IPS-15b (cell line): ENCODE data around the gene NPAS2.

ENCODE experiments used
- H3K27me3 ChIP-seq: one replicate; pipeline ENCODE4 v1.6.1; 2013; ENCODE audit warnings: low read length; ENCODE audit not compliant: control insufficient read depth, insufficient read depth
- H3K36me3 ChIP-seq: one replicate; pipeline ENCODE4 v1.6.1; 2013; ENCODE audit warnings: low read length; ENCODE audit not compliant: control insufficient read depth, insufficient read depth
- H3K4me1 ChIP-seq: one replicate; pipeline ENCODE4 v1.6.1; 2013; ENCODE audit warnings: mild to moderate bottlenecking, low read length; ENCODE audit not compliant: control insufficient read depth, insufficient read depth
- H3K4me3 ChIP-seq: one replicate; pipeline ENCODE4 v1.5.1; 2013; ENCODE audit warnings: low read depth, low read length
- H3K9ac ChIP-seq: one replicate; pipeline ENCODE4 v1.6.1; 2013; ENCODE audit warnings: low read depth, mild to moderate bottlenecking, low read length
- H3K9me3 ChIP-seq: one replicate; pipeline ENCODE4 v1.6.1; 2013; ENCODE audit warnings: mild to moderate bottlenecking, low read length; ENCODE audit not compliant: control insufficient read depth, insufficient read depth

The NPAS2 gene

DNA sequence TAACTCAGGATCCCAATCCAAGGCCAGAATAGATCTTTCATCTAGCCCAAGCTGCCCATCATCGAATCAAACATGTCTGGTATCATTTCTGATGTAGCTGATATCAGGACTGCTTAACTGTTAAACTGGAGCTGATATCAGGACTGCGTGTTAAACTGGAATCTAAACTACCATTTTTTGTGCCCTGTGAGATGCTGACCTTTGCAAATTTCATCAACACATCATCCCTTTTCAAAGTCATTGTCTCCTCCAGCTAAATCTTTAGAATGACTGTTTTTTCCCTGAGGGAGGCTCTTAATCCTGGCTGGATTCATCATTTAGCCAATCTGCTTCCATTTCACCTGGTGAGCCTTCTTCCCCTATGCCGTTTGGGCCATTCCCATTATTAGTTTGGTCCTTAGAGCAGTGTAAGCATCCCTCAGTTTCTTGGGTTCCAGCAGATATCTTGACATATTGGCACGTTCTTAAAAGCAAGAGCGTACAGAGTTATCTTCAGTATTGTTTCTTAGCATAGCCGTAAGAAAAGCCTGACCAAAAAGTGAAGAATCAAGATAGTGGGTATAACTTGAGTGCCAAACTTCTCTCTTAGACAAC lies 194.4 kb downstream of the NPAS2 start:
- H3K4me3 ChIP-seq: no peak overlapping the region
- no peaks in the 10 kb centered on the region for H3K9me3 ChIP-seq
- H3K36me3 ChIP-seq: no peaks in the 10 kb centered on the region
- H3K9ac ChIP-seq: no peak overlapping the region
- no peaks in the 10 kb centered on the region for H3K27me3 ChIP-seq
- H3K4me1 ChIP-seq: no peaks in the 10 kb centered on the region

DNA sequence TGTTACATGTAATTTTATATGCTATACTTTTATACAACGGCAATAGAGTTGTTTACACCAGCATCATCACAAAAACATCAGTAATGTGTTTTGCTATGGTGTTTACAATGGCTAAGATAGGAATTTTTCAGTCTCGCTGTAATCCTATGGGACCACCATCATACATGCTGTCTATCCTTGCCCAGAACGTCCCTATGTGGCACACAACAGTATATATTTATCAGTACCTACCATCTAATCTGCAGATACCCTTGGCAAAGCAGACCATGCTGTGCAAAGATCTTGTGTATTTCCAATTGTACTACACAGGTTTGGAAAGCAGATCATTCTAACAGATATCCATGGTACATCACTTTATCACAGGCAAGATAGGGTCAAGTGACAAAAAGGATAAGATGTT lies 197.4 kb downstream of the NPAS2 start:
- H3K27me3 ChIP-seq: no peaks in the 10 kb centered on the region
- H3K9me3 ChIP-seq: no peaks in the 10 kb centered on the region
- H3K36me3 ChIP-seq: no peaks in the 10 kb centered on the region
- H3K4me1 ChIP-seq: no peaks in the 10 kb centered on the region
- no peak overlapping the region for H3K9ac ChIP-seq
- H3K4me3 ChIP-seq: no peak overlapping the region

- no peaks in the 10 kb centered on the region for H3K9me3 ChIP-seq
- no peaks in the 10 kb centered on the region for H3K27me3 ChIP-seq
- H3K36me3 ChIP-seq: no peaks in the 10 kb centered on the region
- H3K9ac ChIP-seq: no peak overlapping the region
- H3K4me1 ChIP-seq: no peaks in the 10 kb centered on the region
- no peak overlapping the region for H3K4me3 ChIP-seq
Measured at GRCh38 chr2:101018934-101019333, 199.0 kb downstream of the NPAS2 start.

DNA sequence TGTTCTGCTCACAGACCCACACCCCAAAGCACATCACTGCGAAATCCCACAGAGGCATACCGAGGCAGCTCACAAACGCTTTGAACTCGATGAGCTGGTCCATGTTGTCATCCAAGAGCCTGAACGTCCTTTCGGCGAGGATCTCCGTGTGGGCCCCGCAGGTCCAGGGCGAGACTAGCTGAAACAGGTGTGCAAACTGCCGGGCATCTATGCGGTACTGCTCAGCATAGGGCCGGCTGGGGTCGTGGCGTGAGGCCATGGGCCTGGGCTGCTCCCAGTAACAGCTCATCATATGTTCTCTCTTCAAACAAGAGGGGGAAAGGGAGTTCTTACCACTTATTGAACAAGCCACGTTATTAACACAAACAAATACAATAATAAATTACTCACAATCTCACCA lies 202.3 kb downstream of the NPAS2 start:
- Histone ChIP-seq H3K4me1 (peaks cover 9% of the 10 kb centered on the region), H3K27me3 (no peaks in the 10 kb centered on the region), H3K9ac (no peak overlapping the region), H3K4me3 (no peak overlapping the region), H3K9me3 (no peaks in the 10 kb centered on the region), H3K36me3 (no peaks in the 10 kb centered on the region)

GRCh38 chr2:101023327-101024107 lies 203.6 kb downstream of the NPAS2 start:
- no peaks in the 10 kb centered on the region for H3K36me3 ChIP-seq
- no peak overlapping the region for H3K4me3 ChIP-seq
- H3K4me1 ChIP-seq: peaks cover 9% of the 10 kb centered on the region

GRCh38 chr2:101025561-101025960 lies 205.6 kb downstream of the NPAS2 start:
- H3K9ac ChIP-seq: no peak overlapping the region
- H3K4me3 ChIP-seq: no peak overlapping the region
- H3K27me3 ChIP-seq: no peaks in the 10 kb centered on the region
- H3K4me1 ChIP-seq: peaks cover 9% of the 10 kb centered on the region
- no peaks in the 10 kb centered on the region for H3K9me3 ChIP-seq
- no peaks in the 10 kb centered on the region for H3K36me3 ChIP-seq

More at GRCh38 chr2:101023327-101024107, 203.6 kb downstream of the NPAS2 start:
- H3K9me3 ChIP-seq: no peaks in the 10 kb centered on the region
- H3K9ac ChIP-seq: no peak overlapping the region
- no peaks in the 10 kb centered on the region for H3K27me3 ChIP-seq

DNA sequence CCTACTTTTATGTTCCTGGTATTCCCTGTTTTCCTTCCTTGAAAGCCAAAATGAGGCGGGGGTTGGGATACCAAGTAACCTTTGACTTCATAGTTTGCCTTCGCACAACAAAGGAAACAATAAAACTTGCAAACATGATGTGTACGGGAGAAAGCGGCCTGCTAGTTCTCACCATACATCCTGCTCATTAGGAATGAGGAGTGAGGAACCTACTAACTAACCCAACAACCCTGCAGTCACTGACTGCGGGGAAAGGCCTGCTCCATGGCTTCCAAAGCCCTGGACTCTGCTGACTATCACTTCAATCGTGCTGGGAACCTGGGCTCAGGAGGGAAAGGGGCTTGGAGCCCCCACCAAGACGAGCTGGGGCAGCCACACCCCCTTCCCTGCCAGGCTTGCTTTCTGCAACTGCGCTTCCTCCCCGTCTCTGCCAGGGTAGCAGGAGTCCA lies 206.3 kb downstream of the NPAS2 start:
- no peaks in the 10 kb centered on the region for H3K9me3 ChIP-seq
- no peaks in the 10 kb centered on the region for H3K36me3 ChIP-seq
- H3K4me1 ChIP-seq: peaks cover 9% of the 10 kb centered on the region
- no peak overlapping the region for H3K9ac ChIP-seq
- no peaks in the 10 kb centered on the region for H3K27me3 ChIP-seq
- no peak overlapping the region for H3K4me3 ChIP-seq

GRCh38 chr2:101026923-101027469 lies 207.1 kb downstream of the NPAS2 start:
- Histone ChIP-seq H3K4me1 (peaks cover 9% of the 10 kb centered on the region), H3K4me3 (no peak overlapping the region), H3K36me3 (no peaks in the 10 kb centered on the region), H3K27me3 (no peaks in the 10 kb centered on the region), H3K9ac (no peak overlapping the region), H3K9me3 (no peaks in the 10 kb centered on the region)

DNA sequence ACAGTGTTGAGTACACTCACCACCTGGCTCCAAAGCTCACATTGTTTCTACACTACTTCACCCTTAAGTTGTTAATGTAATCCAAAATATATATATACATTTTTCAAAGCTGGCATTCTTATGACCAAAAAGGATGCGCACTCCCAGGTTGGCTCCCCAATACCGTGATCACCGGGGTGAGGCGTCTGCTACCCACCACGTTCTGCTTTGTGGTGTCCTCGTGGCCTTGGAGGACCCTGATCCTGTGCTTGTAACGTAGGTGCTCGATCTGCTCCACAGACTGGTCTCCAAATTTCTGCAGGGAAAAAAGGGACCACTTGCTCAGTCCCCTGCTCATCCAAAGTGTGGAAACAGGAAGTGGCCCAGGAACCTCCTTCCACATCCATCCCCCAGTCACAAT lies 207.9 kb downstream of the NPAS2 start:
- Histone ChIP-seq H3K27me3 (no peaks in the 10 kb centered on the region), H3K4me1 (peaks cover 9% of the 10 kb centered on the region), H3K4me3 (no peak overlapping the region), H3K9me3 (no peaks in the 10 kb centered on the region), H3K36me3 (no peaks in the 10 kb centered on the region), H3K9ac (no peak overlapping the region)

GRCh38 chr2:101030866-101031554 lies 211.1 kb downstream of the NPAS2 start:
- Histone ChIP-seq H3K27me3 (no peaks in the 10 kb centered on the region), H3K9ac (no peak overlapping the region), H3K36me3 (peaks cover 5% of the 10 kb centered on the region), H3K9me3 (no peaks in the 10 kb centered on the region), H3K4me3 (no peak overlapping the region), H3K4me1 (peaks cover 4% of the 10 kb centered on the region)

- Histone ChIP-seq H3K4me3 (no peak overlapping the region), H3K9me3 (no peaks in the 10 kb centered on the region), H3K36me3 (peaks cover 5% of the 10 kb centered on the region), H3K27me3 (no peaks in the 10 kb centered on the region), H3K4me1 (no peaks in the 10 kb centered on the region), H3K9ac (no peak overlapping the region)
Measured at GRCh38 chr2:101032084-101032776, 212.3 kb downstream of the NPAS2 start.
